Measurements from ENCODE around the gene TRIM17.

Gene TRIM17

DNA sequence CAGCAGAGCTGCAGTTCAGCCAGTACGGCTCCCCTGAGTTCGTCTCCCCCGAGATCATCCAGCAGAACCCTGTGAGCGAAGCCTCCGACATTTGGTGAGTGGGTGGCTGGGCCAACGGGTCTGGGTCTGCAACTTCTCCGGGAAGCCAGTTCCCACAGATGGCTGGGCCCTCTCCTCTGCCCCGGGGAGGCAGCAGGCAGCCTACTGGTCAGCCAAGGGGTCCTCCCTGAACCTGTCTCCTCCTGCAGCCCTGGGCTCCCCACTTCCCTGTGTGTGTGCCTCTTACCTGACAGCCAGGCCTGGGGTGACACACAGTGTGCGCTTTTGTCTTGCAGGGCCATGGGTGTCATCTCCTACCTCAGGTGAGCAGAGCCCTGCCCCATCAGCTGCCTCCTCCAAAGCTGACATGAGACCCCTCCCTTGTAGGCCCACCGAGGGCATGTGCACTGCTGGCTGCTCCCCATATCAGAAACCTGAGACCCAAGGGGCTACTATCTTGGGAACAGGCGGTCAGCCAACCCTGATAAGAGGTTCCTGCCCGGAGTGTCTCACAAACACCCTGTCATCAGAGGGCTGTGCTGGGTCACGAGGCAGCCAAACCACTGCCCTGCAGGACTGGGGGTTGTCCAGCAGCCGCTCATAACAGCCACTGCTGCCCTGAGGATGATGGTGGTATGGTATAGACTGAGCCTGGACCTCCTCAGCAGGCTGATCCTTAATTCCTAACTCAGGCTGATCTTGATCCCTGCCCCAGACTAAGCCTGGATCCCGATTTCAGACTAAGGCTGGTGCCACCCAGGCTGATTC is 47.7 kb downstream of the TRIM17 start:
- DNase-seq (ENCODE audit: extremely low read depth in 1 of 2, low read depth in 1 of 2) = no peak

DNA sequence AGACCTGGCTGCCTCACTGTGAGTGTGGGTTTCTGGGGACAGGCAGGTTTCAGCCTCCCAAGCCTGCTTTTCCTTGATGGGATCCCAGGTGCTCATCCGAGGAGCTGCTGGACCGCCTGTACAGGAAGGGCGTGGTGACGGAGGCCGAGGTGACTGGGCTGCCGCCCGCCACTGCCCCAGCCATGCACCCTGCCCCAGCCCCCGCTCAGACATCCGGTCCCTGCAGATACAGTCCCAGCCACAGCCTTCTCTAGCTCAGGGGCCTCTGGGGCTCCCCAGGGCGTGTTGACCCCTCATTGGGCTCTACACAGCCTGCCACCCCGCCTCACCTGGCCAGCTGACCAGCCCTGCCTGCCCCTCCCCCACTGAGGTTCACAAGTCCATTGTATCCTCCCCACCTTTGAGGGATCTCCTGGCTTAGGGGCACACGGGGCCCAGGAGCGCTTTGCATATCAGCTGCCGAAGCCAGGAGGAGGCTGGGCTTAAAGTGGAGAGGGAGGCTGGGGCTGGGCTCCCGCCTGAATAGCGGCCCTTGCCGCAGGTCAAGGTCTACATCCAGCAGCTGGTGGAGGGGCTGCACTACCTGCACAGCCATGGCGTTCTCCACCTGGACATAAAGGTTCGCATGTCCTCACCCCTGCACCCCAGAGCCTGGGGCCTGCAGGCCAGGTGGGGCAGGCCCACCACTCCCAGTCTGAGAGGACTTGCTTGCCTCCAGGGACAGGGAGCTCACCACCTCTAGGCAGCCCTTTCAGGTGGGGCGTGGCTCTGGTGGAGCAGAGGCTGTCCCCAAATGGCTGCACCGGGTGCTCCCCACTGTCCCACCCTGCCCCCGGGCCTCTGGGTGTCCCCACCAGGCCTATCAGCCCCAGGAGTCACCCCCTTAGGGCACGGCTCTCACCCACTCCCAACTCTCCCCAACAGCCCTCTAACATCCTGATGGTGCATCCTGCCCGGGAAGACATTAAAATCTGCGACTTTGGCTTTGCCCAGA is 48.6 kb downstream of the TRIM17 start:
- no peak for DNase-seq (ENCODE audit: extremely low read depth in 1 of 2, low read depth in 1 of 2)

DNA sequence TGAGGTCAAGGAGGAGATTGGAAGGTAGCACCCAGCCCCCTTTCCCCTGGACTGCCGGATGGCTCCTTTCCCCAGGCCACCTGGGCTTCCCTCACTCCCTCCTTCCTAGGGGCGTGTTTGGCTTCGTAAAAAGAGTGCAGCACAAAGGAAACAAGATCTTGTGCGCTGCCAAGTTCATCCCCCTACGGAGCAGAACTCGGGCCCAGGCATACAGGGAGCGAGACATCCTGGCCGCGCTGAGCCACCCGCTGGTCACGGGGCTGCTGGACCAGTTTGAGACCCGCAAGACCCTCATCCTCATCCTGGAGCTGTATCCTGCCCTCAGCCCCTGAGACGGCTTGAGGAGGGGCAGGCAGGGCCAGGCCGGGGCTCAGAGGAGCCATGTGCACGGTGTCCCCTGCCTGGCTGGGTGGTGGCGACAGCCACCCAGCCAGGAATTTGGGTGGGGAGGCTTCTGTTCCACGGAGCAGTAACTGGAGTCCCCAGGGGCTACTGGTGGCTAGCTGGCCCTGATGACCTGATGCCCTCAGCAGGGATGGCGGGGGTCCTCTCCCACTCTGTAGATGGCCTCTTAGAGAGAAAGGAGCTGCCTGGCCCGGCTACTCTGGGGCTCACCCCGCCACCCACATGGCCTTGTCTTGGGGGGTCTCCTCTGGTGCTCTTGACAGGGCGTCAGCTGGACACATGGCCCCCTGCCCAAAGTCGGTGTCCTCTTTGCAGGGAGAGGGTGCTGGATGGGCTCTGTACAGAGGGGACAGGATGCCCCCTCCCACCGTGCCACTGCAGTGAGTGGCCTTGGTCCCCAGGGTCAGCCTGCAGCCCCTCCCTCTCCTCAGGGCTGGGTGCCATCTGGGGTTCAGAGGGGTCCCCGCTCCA is 49.6 kb downstream of the TRIM17 start:
- DNase-seq (ENCODE audit: extremely low read depth in 1 of 2, low read depth in 1 of 2) = no peak

DNA sequence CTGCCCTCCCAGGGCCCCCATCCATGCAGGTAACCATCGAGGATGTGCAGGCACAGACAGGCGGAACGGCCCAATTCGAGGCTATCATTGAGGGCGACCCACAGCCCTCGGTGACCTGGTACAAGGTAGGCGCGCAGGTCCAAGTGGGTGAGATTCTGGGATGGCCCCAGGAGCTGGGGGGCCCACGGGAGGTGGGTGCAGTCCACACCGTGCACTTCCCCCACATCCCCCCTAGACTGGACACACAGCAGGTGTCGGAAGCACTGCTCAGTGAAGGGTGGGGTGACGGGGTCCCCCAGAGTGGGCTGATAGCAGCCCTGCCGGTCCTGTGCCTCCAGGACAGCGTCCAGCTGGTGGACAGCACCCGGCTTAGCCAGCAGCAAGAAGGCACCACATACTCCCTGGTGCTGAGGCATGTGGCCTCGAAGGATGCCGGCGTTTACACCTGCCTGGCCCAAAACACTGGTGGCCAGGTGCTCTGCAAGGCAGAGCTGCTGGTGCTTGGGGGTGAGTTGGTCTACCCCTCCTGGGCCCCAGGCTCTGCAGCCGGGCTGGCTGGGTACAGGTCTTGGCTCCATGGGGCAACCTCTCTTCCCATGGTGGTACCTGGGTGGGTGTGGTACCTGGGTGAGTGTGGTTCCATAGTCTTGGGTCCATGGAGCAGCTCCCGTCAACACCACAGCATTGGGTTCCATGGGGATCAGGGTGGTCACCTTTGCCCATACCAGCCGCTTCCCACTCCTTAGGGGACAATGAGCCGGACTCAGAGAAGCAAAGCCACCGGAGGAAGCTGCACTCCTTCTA is 50.4 kb downstream of the TRIM17 start:
- no peak for DNase-seq (ENCODE audit: extremely low read depth in 1 of 2, low read depth in 1 of 2)

DNA sequence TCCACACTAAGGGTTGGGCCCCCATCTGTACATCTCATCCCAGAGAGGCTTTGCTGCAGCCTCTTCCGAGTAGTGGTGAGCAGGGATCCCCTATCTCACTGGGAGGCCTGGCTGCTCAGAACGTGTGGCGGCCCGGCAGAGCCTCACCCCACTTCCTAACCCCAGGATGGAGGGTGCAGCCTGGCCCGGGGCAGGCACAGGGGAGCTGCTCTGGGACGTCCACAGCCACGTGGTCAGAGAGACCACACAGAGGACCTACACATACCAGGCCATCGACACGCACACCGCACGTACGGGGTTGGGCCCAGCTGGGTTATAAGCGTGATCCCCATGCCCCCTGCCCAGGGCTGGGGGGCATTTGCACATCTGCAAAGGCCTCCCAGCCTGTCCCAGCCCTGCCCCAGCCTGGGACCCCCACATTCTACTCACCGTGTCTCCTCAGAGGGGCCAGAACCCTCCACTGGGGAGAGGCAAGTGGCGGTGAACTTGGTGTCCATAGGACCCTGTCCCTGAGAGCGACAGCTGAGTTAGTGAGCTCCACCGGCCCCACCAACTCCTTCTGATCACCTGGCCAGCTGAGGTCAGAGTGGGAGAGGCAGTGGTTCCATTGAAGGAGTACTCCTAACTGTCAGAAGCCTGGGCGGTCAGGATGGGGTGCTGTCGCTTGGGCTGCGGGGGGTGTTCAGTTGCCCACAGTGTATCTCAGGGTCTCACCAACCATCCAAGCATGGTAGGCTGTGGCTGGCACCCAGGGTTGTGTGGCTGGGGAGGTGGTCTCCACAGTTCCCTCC is 51.2 kb downstream of the TRIM17 start:
- no peak for DNase-seq (ENCODE audit: extremely low read depth in 1 of 2, low read depth in 1 of 2)

DNA sequence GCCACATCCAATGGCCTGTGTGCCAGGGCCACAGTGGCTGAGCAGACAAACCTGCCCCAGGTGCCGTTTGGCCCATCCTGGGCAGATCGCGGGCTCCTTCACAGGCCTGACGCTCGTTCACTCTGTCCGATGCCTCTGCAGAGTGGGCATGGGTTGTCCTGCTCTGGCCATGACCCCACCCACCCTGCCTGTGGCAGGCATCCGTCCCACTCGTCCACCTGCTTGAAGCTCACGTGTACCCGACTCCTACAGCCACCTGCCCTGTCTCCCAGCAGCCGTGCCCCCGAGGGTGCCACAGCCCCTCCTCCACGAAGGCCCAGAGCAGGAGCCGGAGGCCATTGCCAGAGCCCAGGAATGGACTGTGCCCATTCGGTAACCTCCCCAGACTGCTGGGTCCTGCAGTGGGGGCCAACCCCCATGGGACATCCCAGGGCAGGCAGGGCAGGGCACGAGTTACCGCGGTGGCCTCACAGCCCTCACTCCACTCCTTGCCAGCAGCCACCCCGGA is 51.9 kb downstream of the TRIM17 start:
- no peak for DNase-seq (ENCODE audit: extremely low read depth in 1 of 2, low read depth in 1 of 2)

DNA sequence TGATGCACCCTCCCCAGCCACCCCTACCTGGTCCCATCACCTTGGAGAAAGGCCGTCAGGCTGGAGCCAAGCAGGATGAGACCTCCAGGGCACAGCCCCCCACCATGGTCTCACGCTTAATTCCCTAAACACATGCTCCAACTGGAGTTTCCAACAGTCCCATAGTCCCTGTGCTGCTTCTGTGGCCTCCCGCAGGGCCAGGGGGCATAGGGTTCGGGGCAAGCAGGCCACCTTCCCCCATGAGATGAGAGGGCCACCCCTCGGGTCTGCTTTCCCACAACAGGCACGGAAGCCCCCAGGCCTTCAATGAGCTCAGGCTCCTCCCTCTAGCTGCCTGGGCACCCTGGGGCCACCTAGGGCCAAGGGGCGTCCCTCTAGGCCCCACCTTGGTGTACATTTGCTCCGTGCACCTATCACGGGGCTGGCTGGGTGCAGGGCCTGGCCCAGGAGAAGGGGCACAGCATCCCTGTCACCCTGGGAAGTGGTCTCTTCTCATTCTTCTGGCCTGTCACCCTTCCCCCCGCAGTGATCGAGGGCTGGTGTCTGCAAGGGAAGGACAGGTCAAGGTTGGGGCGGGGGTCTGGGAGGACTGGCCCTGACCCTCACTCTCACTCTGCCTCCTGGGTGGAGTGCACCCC is 52.5 kb downstream of the TRIM17 start:
- no peak for DNase-seq (ENCODE audit: extremely low read depth in 1 of 2, low read depth in 1 of 2)

DNA sequence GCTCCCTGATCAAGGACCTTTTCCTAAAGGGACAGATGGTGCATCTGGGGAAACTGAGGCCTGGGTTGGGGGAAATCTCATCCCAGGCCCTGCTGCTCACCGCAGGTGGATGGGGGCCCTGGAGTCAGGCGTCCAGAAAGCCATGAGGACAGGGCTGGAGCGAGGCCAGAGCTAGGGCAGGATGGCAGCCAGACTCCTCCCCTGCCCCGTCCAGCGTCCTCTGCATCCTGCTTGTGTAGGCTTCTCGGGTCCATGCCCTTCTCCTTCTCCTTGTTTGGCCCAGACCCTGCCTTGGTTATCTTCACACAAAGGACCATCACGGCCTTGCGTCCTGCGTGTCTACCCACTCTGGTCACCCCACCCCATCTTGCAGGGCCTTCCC is 53.0 kb downstream of the TRIM17 start:
- DNase-seq (ENCODE audit: extremely low read depth in 1 of 2, low read depth in 1 of 2) = no peak

DNA sequence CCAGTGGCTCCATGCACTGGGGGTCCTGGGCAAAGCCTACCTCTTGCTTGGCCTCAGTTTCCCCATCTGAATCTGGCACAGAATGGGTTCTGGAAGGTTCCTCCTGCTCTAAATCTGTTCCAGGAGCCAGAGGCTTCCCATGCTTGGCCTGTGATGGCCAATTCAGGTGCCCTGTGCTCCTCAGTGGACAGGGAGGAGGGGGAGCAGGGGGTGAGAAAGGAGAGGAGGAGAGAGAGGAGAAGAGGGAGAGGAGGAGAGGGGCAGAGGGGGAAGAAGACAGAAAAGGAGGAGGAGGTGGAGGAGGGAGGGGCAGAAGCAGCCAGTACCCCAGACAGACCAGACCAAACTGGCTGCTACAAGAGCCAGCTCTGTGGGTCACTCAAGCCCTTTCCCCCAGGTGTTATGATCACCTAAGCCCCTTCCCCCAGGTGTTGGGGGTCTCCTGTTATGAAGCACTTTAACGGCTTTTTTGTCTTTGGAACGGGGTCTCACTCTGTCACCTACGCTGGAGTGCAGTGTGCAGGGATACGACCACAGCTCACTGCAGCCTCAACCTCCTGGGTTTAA is 53.7 kb downstream of the TRIM17 start:
- no peak for DNase-seq (ENCODE audit: extremely low read depth in 1 of 2, low read depth in 1 of 2)

DNA sequence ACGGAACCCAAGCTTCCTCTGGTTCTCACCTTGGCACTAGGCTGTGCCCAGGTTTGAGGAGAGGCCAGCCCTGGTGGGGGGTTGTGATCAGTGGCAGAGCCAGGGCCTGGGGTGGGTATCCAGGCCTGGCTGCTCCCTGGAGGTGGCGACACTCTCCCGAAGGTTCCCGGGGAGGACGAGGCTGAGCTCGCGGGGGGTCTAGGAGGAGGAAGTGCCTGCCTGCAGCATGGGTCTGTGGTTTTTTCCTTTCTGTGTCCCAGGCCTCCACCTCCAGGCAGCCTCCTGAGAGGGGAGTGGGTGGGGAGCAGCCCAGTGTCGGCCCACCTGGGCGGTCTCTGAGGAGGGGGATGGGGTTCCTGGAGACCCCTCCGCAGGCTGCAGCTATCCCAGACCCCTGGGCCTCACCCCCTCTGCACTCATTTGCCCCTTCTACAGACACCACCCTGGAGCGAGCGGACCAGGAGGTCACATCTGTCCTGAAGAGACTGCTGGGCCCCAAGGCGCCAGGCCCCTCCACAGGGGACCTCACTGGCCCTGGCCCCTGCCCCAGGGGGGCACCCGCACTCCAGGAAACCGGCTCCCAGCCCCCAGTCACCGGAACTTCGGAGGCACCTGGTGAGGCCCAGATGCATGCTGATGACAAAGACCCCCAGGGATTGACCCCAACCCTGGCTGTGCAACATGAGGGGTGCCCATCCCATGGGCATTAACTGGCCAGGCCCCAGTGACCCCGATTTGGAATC is 54.3 kb downstream of the TRIM17 start:
- no peak for DNase-seq (ENCODE audit: extremely low read depth in 1 of 2, low read depth in 1 of 2)

DNA sequence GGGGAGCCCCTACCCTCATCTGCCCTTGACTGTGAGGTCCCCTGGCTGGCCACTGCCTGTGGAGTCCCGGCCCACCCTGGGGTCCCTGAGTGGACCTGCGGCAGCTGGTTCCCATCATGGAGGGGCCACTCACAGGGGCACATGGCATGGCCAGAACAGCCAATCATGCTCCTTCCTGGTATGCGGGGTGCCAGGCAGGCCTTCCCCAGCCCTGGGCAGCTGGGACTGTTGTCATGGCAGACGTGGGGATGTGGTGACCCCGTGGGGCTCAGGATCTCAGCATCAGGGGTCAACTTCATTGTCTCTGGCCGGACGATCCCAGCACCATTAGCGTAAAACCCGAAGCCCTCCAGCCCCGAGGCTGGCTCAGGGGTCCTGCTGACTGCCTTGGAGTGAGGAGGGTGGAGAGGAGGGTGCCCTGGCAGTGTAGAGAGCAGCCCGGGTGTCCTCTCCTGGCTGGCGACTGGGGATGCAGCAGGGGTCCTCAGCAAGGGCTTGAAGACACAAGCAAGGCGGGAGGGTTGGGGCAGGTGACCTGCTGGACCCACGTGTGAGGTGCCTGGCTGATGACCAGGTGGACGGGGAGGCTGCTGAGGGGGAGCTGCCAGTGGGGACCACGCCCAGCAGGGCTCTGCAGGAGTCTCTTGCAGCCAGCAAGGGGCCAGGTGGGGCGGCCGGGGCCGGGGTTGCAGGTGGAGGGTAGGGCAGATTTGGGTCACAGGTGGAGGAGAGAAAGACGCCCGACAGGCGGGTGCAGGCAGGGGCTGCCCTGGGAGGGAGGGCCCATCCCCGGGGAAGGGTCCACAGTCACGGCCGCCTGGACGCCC is 55.1 kb downstream of the TRIM17 start:
- DNase-seq (ENCODE audit: extremely low read depth in 1 of 2, low read depth in 1 of 2) = no peak

DNA sequence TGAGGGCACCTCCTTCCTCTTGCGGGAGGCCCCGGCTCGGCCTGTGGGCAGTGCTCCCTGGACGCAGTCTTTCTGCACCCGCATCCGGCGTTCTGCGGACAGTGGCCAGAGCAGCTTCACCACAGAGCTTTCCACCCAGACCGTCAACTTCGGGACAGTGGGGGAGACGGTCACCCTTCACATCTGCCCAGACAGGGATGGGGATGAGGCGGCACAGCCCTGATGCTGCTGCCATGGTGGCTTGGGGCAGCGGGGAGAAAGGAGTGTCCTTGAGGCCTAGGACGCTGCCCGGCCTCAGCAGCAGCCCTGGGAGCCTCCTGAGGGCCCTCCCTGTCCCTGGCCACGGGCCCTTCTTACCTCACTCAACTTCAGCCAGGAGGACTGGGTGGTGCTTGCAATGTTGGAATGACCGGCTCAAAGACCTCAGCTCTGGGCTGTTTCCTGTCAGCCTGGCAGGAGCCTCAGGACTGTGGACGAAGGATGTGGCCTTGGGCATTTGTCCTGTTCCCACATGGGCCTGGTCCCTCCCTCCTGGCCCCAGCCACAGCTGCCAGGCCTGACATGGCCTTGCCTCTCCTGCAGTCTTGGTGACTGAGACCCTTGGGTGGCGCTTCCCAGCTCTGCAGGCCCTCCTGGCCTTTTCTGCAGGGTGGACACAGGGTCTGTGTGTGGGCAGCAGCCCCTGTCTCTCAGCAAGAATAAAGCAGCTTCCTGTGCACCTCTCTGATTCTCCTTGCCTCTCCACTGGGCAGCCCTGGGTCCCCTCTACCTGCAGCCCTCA is 55.9 kb downstream of the TRIM17 start:
- DNase-seq (ENCODE audit: extremely low read depth in 1 of 2, low read depth in 1 of 2) = no peak

DNA sequence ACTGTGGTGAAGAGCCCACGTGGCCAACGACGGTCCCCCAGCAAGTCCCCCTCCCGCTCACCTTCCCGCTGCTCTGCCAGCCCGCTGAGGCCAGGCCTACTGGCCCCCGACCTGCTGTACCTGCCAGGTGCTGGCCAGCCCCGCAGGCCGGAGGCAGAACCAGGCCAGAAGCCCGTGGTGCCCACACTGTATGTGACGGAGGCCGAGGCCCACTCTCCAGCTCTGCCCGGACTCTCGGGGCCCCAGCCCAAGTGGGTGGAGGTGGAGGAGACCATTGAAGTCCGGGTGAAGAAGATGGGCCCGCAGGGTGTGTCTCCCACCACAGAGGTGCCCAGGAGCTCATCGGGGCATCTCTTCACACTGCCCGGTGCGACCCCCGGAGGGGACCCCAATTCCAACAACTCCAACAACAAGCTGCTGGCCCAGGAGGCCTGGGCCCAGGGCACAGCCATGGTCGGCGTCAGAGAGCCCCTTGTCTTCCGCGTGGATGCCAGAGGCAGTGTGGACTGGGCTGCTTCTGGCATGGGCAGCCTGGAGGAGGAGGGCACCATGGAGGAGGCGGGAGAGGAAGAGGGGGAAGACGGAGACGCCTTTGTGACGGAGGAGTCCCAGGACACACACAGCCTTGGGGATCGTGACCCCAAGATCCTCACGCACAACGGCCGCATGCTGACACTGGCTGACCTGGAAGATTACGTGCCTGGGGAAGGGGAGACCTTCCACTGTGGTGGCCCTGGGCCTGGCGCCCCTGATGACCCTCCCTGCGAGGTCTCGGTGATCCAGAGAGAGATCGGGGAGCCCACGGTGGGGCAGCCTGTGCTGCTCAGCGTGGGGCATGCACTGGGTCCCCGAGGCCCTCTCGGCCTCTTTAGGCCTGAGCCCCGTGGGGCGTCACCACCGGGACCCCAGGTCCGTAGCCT is 56.8 kb downstream of the TRIM17 start:
- no peak for DNase-seq (ENCODE audit: extremely low read depth in 1 of 2, low read depth in 1 of 2)

DNA sequence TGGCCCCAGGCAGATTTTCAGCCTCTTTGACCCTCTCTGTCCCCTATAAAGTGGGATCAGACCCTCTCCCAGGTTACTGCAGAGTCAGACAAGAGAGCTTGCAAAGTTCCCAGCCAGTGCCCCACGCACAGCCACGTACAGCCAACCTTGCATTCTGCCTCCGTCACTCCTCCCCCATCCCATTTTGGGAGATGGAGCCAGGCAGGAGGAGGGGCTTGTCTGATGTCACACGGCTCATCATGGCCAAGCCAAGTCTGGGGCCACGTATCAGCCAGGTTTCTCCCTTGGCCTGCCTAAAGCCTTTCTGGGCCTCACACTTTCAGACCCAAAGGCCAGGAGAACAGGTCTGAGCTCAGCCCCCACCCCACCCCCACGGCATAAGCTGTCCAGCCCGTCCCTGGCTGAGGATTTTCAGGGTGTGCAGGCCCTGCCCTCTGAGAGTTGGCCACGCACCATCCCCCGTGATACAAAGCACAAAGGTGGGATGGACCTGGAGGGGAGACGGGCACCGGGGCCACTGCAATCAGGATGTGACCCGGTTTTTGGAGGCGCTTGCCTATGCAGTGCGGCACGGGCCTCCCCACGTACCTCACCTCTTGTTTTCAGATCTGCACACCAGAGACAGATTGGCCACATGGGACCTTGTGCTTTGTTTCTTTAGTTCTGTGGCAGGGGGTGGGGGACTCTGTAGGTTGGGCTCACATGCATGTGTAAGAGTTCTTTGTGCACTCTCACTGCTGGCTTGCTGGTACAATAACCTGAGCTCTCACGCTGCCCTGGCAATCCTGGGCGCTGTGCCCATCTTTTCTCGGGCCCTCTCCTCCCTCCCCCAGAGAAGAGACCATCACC is 57.7 kb downstream of the TRIM17 start:
- no peak for DNase-seq (ENCODE audit: extremely low read depth in 1 of 2, low read depth in 1 of 2)

Data from activated CD8-positive, alpha-beta memory T cell treated with anti-CD3 and anti-CD28 coated beads for 1 hour (primary cell).